Cerebellar cortex (tissue), 1 donor: Measurements from ENCODE around the gene SYTL2.
"Not testable (repeated sequence)": the region's sequence is repeated elsewhere in the genome, so short reads cannot be mapped to it uniquely, and the experiment has no call there.

ENCODE experiments used
- DNase-seq: peaks from one replicate; pipeline ENCODE4 v3.0.0-alpha.2; 2015; ENCODE audit warnings: low spot score

The SYTL2 gene

GRCh38 chr11:85810871-85811611 lies at the start of gene SYTL2:
Gene SYTL2, minus strand, starts transcription at chr11:85811141. Its CDS starts 53,416 bp downstream, at chr11:85757725.
- DNase-seq, result peak; percentile 36

GRCh38 chr11:85859541-85859940 lies 48.6 kb upstream of the SYTL2 start:
- not testable (repeated sequence) for DNase-seq

- DNase-seq, result no peak
Observed at GRCh38 chr11:85857098-85857497, 46.2 kb upstream of the SYTL2 start.

GRCh38 chr11:85855341-85855656 lies 44.4 kb upstream of the SYTL2 start, which contains the start of gene CCDC83:
Gene CCDC83, plus strand, starts transcription at chr11:85855383. Its CDS starts 9,741 bp downstream, at chr11:85865124.
- no peak for DNase-seq

- DNase-seq, result peak; percentile 85
Observed at GRCh38 chr11:85854557-85855340, 43.8 kb upstream of the SYTL2 start.

GRCh38 chr11:85854212-85854556 lies 43.2 kb upstream of the SYTL2 start:
- DNase-seq, result no peak

GRCh38 chr11:85853541-85853940 lies 42.6 kb upstream of the SYTL2 start:
- not testable (repeated sequence) for DNase-seq

GRCh38 chr11:85852754-85853153 lies 41.8 kb upstream of the SYTL2 start:
- DNase-seq, result not testable (repeated sequence)

- DNase-seq, result no peak
Observed at GRCh38 chr11:85848556-85848955, 37.6 kb upstream of the SYTL2 start.

GRCh38 chr11:85848006-85848405 lies 37.1 kb upstream of the SYTL2 start:
- no peak for DNase-seq

GRCh38 chr11:85847436-85847835 lies 36.5 kb upstream of the SYTL2 start:
- no peak for DNase-seq

GRCh38 chr11:85845124-85845631 lies 34.2 kb upstream of the SYTL2 start:
- no peak for DNase-seq

- no peak for DNase-seq
Observed at GRCh38 chr11:85844439-85845123, 33.6 kb upstream of the SYTL2 start.

GRCh38 chr11:85843929-85844328 lies 33.0 kb upstream of the SYTL2 start:
- DNase-seq, result no peak

- not testable (repeated sequence) for DNase-seq
Observed at GRCh38 chr11:85840932-85841331, 30.0 kb upstream of the SYTL2 start.

GRCh38 chr11:85835729-85836128 lies 24.8 kb upstream of the SYTL2 start:
- DNase-seq, result no peak

GRCh38 chr11:85835263-85835662 lies 24.3 kb upstream of the SYTL2 start:
- DNase-seq, result no peak

- no peak for DNase-seq
Observed at GRCh38 chr11:85831050-85831449, 20.1 kb upstream of the SYTL2 start.

GRCh38 chr11:85829172-85829571 lies 18.2 kb upstream of the SYTL2 start:
- DNase-seq, result no peak

- DNase-seq, result no peak
Observed at GRCh38 chr11:85828640-85828978, 17.7 kb upstream of the SYTL2 start.

- no peak for DNase-seq
Observed at GRCh38 chr11:85827748-85828639, 17.1 kb upstream of the SYTL2 start.
